Airway epithelial cell (primary cell): ENCODE data around the gene KIF25. TPM values are rescaled to one million over a fixed set of nuclear protein-coding genes. Genes with fewer than 3 reads are reported as not detected.

ENCODE experiments used
- total RNA-seq: library from RNA; depleted of rRNA; stranded (reverse); fragments of >200 nt; gene quantifications from 2 replicates; pipeline ENCODE4 v1.2.3, GENCODE V29; 2015

KIF25 gene, protein sequence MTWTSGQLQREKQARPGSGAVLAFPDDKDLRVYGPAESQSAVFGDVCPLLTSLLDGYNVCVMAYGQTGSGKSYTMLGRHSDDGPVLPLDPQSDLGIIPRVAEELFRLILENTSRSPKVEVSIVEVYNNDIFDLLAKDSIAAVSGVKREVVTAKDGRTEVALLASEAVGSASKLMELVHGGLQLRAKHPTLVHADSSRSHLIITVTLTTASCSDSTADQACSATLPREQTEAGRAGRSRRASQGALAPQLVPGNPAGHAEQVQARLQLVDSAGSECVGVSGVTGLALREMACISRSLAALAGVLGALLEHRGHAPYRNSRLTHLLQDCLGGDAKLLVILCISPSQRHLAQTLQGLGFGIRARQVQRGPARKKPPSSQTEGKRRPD
- total RNA-seq, result not detected in 2 replicates

DNA sequence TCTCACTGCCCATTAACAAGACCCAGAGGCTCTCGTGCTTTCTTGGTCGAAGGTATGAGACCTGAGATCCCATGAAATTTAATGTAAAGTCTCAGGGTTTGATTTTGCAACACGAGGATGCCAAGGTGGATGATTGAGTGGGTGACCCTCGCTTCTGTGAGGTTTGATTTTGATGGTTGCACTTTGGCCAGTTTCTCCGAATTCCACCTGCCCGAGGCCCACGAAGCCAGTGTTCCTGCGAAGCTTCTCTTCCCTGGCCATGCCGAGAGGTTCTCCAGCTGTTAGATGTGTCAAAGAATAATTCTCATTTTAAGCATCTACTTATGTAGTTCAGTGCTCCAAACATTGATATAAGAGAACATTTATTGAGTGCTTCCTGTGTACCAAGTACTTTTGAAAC, at the start of gene KIF25:
KIF25 (plus strand) TSS at position 30 of the 400 bp plus-strand sequence. CDS start 31,915 bp downstream, outside the sequence.

DNA sequence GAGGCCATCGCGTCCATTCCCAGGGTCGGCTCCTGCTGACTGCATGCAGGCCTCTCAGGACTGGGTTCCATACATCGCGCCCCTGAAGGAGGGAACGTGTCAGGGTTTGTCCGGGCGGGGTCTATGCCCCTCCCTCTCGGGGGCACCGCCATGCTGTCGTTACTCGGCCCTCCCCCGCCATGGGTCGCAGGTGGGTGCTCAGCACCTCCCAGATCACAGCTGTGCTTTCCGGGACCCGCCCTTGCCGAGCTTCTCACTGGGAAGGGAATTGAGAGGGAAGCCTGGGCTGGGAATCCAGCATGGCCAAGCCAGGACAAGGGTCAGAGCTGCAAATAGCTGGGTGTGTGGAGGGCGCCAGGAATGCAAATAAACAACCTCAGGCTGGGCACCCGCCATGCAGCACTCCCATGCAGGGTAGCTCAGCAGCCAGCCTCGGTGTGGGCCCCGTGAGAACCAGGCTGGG, 81.5 kb downstream of the KIF25 start, which contains the start of gene FRMD1:
FRMD1 (minus strand) TSS at position 270 of the 463 bp plus-strand sequence; CDS start at position 152, 118 bp downstream.

Other genes with a start within 250 kb of the KIF25 start
- 66.7 and 70.4 TPM in 2 replicates for gene AFDN, start 170.8 kb upstream of the KIF25 start, total RNA-seq
- 0.07 TPM in 1 of 2 replicates, not detected in the other for gene FRMD1, start 81.5 kb downstream of the KIF25 start, total RNA-seq